Esophagus muscularis mucosa (tissue), 4 donors: Measurements from ENCODE around the gene LYPLA2.

Source experiments
- CTCF ChIP-seq, 3 experiments: fragments of 200-600 bp in 2 of 3; fragments of 450-650 bp in 1 of 3; sonication (generic) in 2 of 3; IDR thresholded peaks; one replicate each; pipeline ENCODE4 v1.5.1; 2017 to 2019; ENCODE audit warnings: antibody characterized with exemption in 3 of 3, mild to moderate bottlenecking in 2 of 3, moderate library complexity in 1 of 3
- EP300 ChIP-seq: sonication (generic); formaldehyde crosslinking; IDR thresholded peaks from one replicate; pipeline ENCODE4 v1.6.1; 2017; ENCODE audit warnings: antibody characterized with exemption
- POLR2A ChIP-seq: fragments of 450-650 bp; IDR thresholded peaks from one replicate; pipeline ENCODE4 v1.6.1; 2017; ENCODE audit warnings: antibody characterized with exemption, moderate library complexity, mild to moderate bottlenecking, low read depth
- POLR2AphosphoS5 ChIP-seq, 2 donors: sonication (generic); formaldehyde crosslinking; IDR thresholded peaks; one replicate each; pipeline ENCODE4 v1.6.1; 2017; ENCODE audit warnings: antibody characterized with exemption in 2 of 2

DNA sequence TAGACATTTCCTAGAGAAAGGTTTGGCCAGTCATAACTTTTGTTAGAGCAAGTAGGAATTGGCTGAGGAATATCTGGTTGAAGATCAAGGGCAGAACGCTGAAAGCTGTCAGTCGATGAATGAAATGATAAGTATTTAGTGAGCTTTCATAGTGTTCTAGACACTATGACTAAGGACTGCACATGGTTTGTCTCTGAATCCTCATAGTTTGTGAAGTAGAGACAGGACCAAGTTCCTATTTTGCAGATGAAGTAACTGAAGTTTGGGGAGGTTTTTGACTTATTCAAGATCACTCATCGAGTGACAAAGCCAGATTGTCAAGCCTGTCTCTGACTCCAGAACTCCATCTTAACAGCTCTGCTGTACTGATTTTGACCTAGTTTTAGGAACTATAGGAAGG is 42.9 kb upstream of the LYPLA2 start:
- TF ChIP-seq POLR2A (no peak), POLR2AphosphoS5 (IDR thresholded peaks at IDR 0.05) (no peak), CTCF (IDR thresholded peaks at IDR 0.05) (no peak), EP300 (no peak)
